HepG2 (cell line): ENCODE results near the gene GADD45GIP1. TPM values are rescaled to one million over a fixed set of nuclear protein-coding genes. Genes with fewer than 3 reads are reported as not detected.
A peak's percentile ranks its signal among the peaks of the same experiment; 100 is the strongest.

ENCODE experiments used
- ATAC-seq: fragments of 200-7000 bp; cut with Tn5 transposase; 3 replicates; pipeline ENCODE4 v1.9.1; 2020; ENCODE audit warnings: mild to moderate bottlenecking, moderate library complexity
- BruUV-seq: library from RNA; stranded (reverse); fragments of 400-500 nt; replicated peaks from 2 replicates; lab custom pipeline; 2021; lab: Mats Ljungman, UMichigan
- CTCF ChIA-PET: fragments of 300-600 bp; formaldehyde crosslinking; extraction: SDS; loops from one replicate; lab custom pipeline; 2021; ENCODE audit warnings: low total read pairs, inconsistent platforms, low intra/inter-chr PET ratio; lab: Yijun Ruan, JAX
- POLR2A ChIA-PET: fragments of 350-600 bp; sonication (Branson Sonifier 250); formaldehyde crosslinking; loops from one replicate; lab custom pipeline; 2020; ENCODE audit warnings: antibody characterized with exemption, inconsistent platforms; lab: Yijun Ruan, JAX
- DNase-seq: peaks from one replicate; pipeline ENCODE4 v3.0.0-alpha.2; 2015; ENCODE audit warnings: low spot score
- FAIRE-seq: peaks from 3 replicates; lab custom pipeline; 2011; peaks lifted over from hg19 to GRCh38; lab: Jason Lieb, UNC
- H2AFZ ChIP-seq: one replicate; pipeline ENCODE4 v1.6.1; 2011; ENCODE audit warnings: low read length, inconsistent platforms
- H3K27ac ChIP-seq: fragments of 300-600 bp; 3 replicates; pipeline ENCODE4 v1.8.0; 2011; ENCODE audit warnings: mixed run types, mild to moderate bottlenecking, mixed read lengths, low read length, inconsistent platforms; ENCODE audit not compliant: insufficient read depth; ENCODE audit errors: extremely low read length
- H3K27me3 ChIP-seq, 2 experiments: fragments of 200-600 bp in 1 of 2; 2 replicates in 1 of 2; 3 replicates in 1 of 2; pipeline versions ENCODE4 v1.6.0 to v1.8.0; 2011; ENCODE audit warnings: low read length in 2 of 2, mild to moderate bottlenecking in 2 of 2, moderate library complexity in 2 of 2, inconsistent platforms in 1 of 2; ENCODE audit not compliant: insufficient read depth in 2 of 2, control insufficient read depth in 1 of 2
- H3K36me3 ChIP-seq, 2 experiments: fragments of 200-600 bp in 1 of 2; replicated peaks in 1 of 2; 2 replicates in 1 of 2; 3 replicates in 1 of 2; pipeline versions ENCODE4 v1.5.1 to v1.8.0; 2011; ENCODE audit warnings: low read length in 2 of 2, inconsistent platforms in 1 of 2; ENCODE audit not compliant: insufficient read depth in 2 of 2, control insufficient read depth in 1 of 2
- H3K4me1 ChIP-seq: 2 replicates; pipeline ENCODE4 v1.5.1; 2012; ENCODE audit warnings: low read length, inconsistent platforms; ENCODE audit not compliant: insufficient read depth
- H3K4me2 ChIP-seq: 2 replicates; pipeline ENCODE4 v1.6.0; 2011; ENCODE audit warnings: low read depth, low read length, inconsistent platforms
- H3K4me3 ChIP-seq, 3 experiments: fragments of 200-600 bp in 1 of 3; sonication (generic), shearing (Covaris generic) in 1 of 3; replicated peaks in 1 of 3; 2 replicates each; pipeline ENCODE4 v1.5.1; 2011 to 2016; ENCODE audit warnings: low read length in 3 of 3, inconsistent platforms in 2 of 3, low read depth in 2 of 3, mild to moderate bottlenecking in 2 of 3, control low read depth in 1 of 3, mixed read lengths in 1 of 3; ENCODE audit not compliant: insufficient read depth in 1 of 3
- H3K79me2 ChIP-seq: one replicate; pipeline ENCODE4 v1.6.1; 2011; ENCODE audit warnings: low read length, inconsistent platforms; ENCODE audit not compliant: insufficient read depth
- H3K9ac ChIP-seq: 2 replicates; pipeline ENCODE4 v1.6.0; 2011; ENCODE audit warnings: mild to moderate bottlenecking, low read depth, low read length, inconsistent platforms; ENCODE audit not compliant: insufficient read depth
- H3K9me3 ChIP-seq: 2 replicates; pipeline ENCODE4 v1.5.1; 2012; ENCODE audit warnings: mild to moderate bottlenecking, low read length
- H4K20me1 ChIP-seq: 2 replicates; pipeline ENCODE4 v1.6.0; 2011; ENCODE audit warnings: inconsistent platforms, mild to moderate bottlenecking, low read length, moderate library complexity; ENCODE audit not compliant: insufficient read depth
- AGO2 ChIP-seq: fragments of 200-400 bp; formaldehyde crosslinking; optimal IDR thresholded peaks from 2 replicates; pipeline ENCODE3; 2017; ENCODE audit warnings: mild to moderate bottlenecking, low read depth, low read length, moderate library complexity
- KLF9 ChIP-seq: IDR thresholded peaks from 2 replicates; pipeline ENCODE4 v1.6.1; 2016; ENCODE audit warnings: low read depth
- MEIS2 ChIP-seq: sonication (generic); formaldehyde crosslinking; IDR thresholded peaks from 2 replicates; pipeline ENCODE4 v1.9.0; 2021; ENCODE audit warnings: mild to moderate bottlenecking, missing genetic modification reagents
- RAD51 ChIP-seq: fragments of 450-650 bp; IDR thresholded peaks from 2 replicates; pipeline ENCODE4 v1.6.1; 2016; ENCODE audit warnings: borderline replicate concordance
- RBFOX2 ChIP-seq: fragments of 200-400 bp; formaldehyde crosslinking; IDR thresholded peaks from 2 replicates; pipeline ENCODE4 v1.6.1; 2017; ENCODE audit warnings: low read depth, mild to moderate bottlenecking, low read length
- ZNF34 ChIP-seq: sonication (generic); formaldehyde crosslinking; IDR thresholded peaks from 2 replicates; pipeline ENCODE4 v1.4.0; 2020; ENCODE audit warnings: mild to moderate bottlenecking, missing genetic modification reagents, borderline replicate concordance
- ZNF790 ChIP-seq: sonication (generic); formaldehyde crosslinking; IDR thresholded peaks from 2 replicates; pipeline ENCODE4 v1.8.0; 2022; ENCODE audit warnings: missing genetic modification reagents, mild to moderate bottlenecking, borderline replicate concordance
- WGBS: methylation state at CpG from one replicate; pipeline ENCODE4 v1.1.6; 2017; ENCODE audit warnings: low lambda C conversion rate; 5-methylcytosine and 5-hydroxymethylcytosine counted together
- in situ Hi-C: cut with HindIII; loops from 2 replicates; pipeline ENCODE4 v1.10.0; 2017; ENCODE audit warnings: low pct_unique_long_range_greater_than_20kb; ENCODE audit not compliant: extremely low pct_ligation_motif_present
- intact Hi-C: fragments of 100-400 bp; cut with micrococcal nuclease; formaldehyde crosslinking; loops from one replicate; pipeline ENCODE4 v1.10.0; 2022; ENCODE audit not compliant: unreplicated experiment
- polyA plus RNA-seq, 8 experiments: library from polyadenylated mRNA; depleted of rRNA in 3 of 8; stranded (reverse) in 7 of 8; unstranded in 1 of 8; fragments of >200 nt; fragmentation: Illumina TruSeq in 4 of 8; extraction: Trizol in 4 of 8; gene quantifications; 2 replicates each; pipeline versions ENCODE4 v1.2.1 to v1.2.3, GENCODE V29; 2011 to 2016; ENCODE audit warnings: low read depth in 4 of 8, missing spikeins in 1 of 8, mixed read lengths in 1 of 8; ENCODE audit not compliant: insufficient read depth in 1 of 8
- total RNA-seq, 5 experiments: library from RNA; depleted of rRNA; stranded (reverse); fragments of >200 nt; fragmentation: Illumina TruSeq; extraction: Trizol; gene quantifications; 2 replicates each; pipeline ENCODE4 v1.2.3, GENCODE V29; 2016; ENCODE audit warnings: low read depth in 1 of 5
- TF ChIP-seq, protein P1 (sequence below): sonication (generic); formaldehyde crosslinking; IDR thresholded peaks from 2 replicates; pipeline ENCODE4 v1.4.0; 2020; ENCODE audit warnings: mild to moderate bottlenecking, missing genetic modification reagents
- TF ChIP-seq, protein P2 (sequence below): sonication (generic); formaldehyde crosslinking; IDR thresholded peaks from 2 replicates; pipeline ENCODE4 v1.4.0; 2020; ENCODE audit warnings: missing genetic modification reagents, borderline replicate concordance

Gene GADD45GIP1
- total and polyA plus RNA-seq, 2 of the 13 experiments (the other 11 are each of a cell fraction or from before 2014, with no cell fraction given) = 24.6 to 30.7 TPM

DNA sequence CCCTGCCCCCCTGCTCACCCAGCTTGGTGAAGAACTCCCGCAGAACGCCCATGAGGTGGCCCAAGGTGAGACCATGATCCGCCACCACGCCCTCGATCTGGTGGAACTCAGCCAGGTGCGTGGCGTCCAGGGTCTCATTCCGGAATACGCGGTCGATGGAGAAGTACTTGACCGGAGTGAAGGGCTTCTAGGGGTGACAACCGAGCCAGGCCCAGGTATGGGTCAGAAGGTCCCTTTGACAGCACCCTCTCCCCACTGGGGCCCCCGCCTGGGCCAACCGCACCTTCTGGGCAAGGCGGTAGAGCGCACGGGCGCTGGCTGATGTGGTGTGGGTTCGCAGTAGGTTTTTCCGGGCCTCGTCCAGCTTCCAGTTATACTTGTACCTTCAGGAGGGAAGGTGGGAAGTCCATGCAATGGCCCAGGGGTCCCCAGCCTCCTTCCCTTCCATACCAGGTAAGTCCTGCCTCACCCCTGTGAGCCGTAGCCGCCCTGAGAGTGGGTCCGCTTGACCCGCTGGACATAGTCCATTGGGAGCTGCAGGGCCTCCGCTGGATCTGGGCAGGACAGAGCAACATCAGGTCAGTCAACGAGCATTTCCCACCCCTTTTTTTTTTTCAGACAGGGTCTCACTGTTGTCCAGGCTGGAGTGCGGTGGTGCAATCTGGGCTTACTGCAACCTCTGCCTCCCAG is 32.3 kb downstream of the GADD45GIP1 start:
- H3K9me3 ChIP-seq = no peaks in the 10 kb centered on the region
- 92% methylated on average over 16 of the region's 29 CpGs for WGBS
- H3K9ac ChIP-seq = no peak overlapping the region
- DNase-seq (no peak), ATAC-seq (no peak; the same call in 2 of the 3 replicates), FAIRE-seq (no peak)
- no peak overlapping the region for H3K27ac ChIP-seq
- CTCF ChIA-PET = no interaction called here
- peaks cover 36 to 53% of the 10 kb centered on the region in 2 experiments for H3K36me3 ChIP-seq
- no peak overlapping the region for H3K4me2 ChIP-seq
- in situ Hi-C loops (no loop called here), intact Hi-C loops (no loop called here)
- H3K79me2 ChIP-seq = no peaks in the 10 kb centered on the region
- no peak overlapping the region for H2AFZ ChIP-seq
- TF ChIP-seq, protein P1, sequence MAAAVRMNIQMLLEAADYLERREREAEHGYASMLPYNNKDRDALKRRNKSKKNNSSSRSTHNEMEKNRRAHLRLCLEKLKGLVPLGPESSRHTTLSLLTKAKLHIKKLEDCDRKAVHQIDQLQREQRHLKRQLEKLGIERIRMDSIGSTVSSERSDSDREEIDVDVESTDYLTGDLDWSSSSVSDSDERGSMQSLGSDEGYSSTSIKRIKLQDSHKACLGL (CRISPR knock-in tag) = no peak
- TF ChIP-seq KLF9 (CRISPR knock-in tag) = no peak
- TF ChIP-seq RBFOX2 = 0 out of 2 replicates have a peak, but pooled peaks have one; percentile 26
- TF ChIP-seq MEIS2 (CRISPR knock-in tag) = no peak
- TF ChIP-seq, protein P2, sequence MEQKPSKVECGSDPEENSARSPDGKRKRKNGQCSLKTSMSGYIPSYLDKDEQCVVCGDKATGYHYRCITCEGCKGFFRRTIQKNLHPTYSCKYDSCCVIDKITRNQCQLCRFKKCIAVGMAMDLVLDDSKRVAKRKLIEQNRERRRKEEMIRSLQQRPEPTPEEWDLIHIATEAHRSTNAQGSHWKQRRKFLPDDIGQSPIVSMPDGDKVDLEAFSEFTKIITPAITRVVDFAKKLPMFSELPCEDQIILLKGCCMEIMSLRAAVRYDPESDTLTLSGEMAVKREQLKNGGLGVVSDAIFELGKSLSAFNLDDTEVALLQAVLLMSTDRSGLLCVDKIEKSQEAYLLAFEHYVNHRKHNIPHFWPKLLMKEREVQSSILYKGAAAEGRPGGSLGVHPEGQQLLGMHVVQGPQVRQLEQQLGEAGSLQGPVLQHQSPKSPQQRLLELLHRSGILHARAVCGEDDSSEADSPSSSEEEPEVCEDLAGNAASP = no peak
- no peak for TF ChIP-seq ZNF790 (CRISPR knock-in tag)
- peak; percentile 49 for TF ChIP-seq AGO2
- TF ChIP-seq ZNF34 = no peak
- no peak for TF ChIP-seq RAD51
- BruUV-seq = no TSS peak
- H4K20me1 ChIP-seq = no peaks in the 10 kb centered on the region
- no peak overlapping the region for H3K4me3 ChIP-seq
- H3K27me3 ChIP-seq = no peaks in the 10 kb centered on the region; a peak in 1 of 5 replicates
- POLR2A ChIA-PET = no interaction called here
- H3K4me1 ChIP-seq = no peaks in the 10 kb centered on the region
